Measurements from ENCODE around the gene GRIP2. TPM values are rescaled to one million over a fixed set of nuclear protein-coding genes. Genes with fewer than 3 reads are reported as not detected.

GRIP2 gene
- total RNA-seq, 2 experiments from 2014 or later = not detected

DNA sequence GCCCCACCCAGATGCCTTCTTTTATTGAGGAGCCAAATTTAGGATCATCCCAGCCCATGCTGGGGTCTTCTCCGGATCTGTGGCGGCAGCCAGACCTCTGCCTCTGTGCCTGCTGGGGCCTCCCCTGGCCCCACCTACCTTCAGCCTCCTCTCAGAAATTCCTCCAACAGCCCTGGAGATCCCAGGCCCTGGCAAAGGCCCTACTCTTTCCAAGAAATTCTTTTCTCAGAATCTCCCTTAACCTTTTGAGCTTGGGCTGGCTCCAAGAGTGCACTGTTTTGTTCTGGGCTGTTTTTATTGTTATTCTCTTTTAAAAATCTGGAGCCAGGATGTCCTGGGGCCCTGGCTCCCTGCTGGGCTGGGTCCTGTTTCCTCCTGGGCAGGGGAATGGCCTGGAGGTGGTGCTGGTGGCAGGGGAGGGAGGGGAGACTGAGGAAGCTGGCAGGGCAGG is 57.8 kb downstream of the GRIP2 start:
- Histone ChIP-seq H3K4me3 (ENCODE audit: low read length) (no peak overlapping the region), H3K9me3 (ENCODE audit: control insufficient read depth in 1 of 2, insufficient read depth in 1 of 2, low read length in 2 of 2) (no peaks in the 10 kb centered on the region), H3K27me3 (ENCODE audit: control insufficient read depth in 1 of 2, insufficient read depth in 2 of 2, low read length in 2 of 2) (no peaks in the 10 kb centered on the region), H3K4me1 (ENCODE audit: insufficient read depth, low read length) (no peaks in the 10 kb centered on the region), H3K36me3 (ENCODE audit: insufficient read depth, low read length) (peaks cover 86% of the 10 kb centered on the region), H3K27ac (ENCODE audit: low read depth in 1 of 2, low read length in 2 of 2) (no peak overlapping the region)
- CTCF ChIA-PET = no interaction called here
- no peak for ATAC-seq (ENCODE audit: poor library complexity)
- Mint-ChIP-seq H3K27me3 (no peaks in the 10 kb centered on the region), H3K4me3 (no peak overlapping the region), H3K27ac (no peak overlapping the region), H3K4me1 (ENCODE audit: low read depth) (no peaks in the 10 kb centered on the region), H3K36me3 (ENCODE audit: low read depth) (peaks cover 97% of the 10 kb centered on the region), H3K9me3 (no peaks in the 10 kb centered on the region)
- TF ChIP-seq CTCF (IDR thresholded peaks at IDR 0.05) = no peak
- POLR2A ChIA-PET = no interaction called here
- no peak for DNase-seq
- intact Hi-C loops (cut with DNase I, micrococcal nuclease) = no loop called here

DNA sequence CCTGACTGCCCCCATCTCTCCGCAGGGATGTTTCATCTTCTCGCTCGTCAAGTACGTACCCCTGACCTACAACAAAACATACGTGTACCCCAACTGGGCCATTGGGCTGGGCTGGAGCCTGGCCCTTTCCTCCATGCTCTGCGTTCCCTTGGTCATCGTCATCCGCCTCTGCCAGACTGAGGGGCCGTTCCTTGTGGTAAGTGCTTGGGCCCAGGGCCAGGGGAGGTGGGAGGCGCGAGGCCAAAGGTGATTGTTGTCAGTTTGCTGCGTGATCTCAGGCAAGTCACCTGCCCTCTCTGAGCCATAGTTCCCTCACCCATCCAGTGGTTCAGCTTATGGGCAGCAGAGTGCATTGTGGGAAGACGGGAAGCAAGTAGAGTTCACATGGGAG is 58.5 kb downstream of the GRIP2 start:
- no peak for TF ChIP-seq CTCF (IDR thresholded peaks at IDR 0.05)
- no peak for ATAC-seq (ENCODE audit: poor library complexity)
- no peak overlapping the region for H3K4me3 ChIP-seq (ENCODE audit: low read length)
- H3K9me3 Mint-ChIP-seq = no peaks in the 10 kb centered on the region
- no peaks in the 10 kb centered on the region for H3K27me3 Mint-ChIP-seq
- no peaks in the 10 kb centered on the region for H3K9me3 ChIP-seq (ENCODE audit: control insufficient read depth in 1 of 2, insufficient read depth in 1 of 2, low read length in 2 of 2)
- no peak overlapping the region for H3K4me3 Mint-ChIP-seq
- intact Hi-C loops (cut with DNase I, micrococcal nuclease) = no loop called here
- POLR2A ChIA-PET = no interaction called here
- no peak overlapping the region for H3K27ac ChIP-seq (ENCODE audit: low read depth in 1 of 2, low read length in 2 of 2)
- H3K36me3 Mint-ChIP-seq (ENCODE audit: low read depth) = peaks cover 95% of the 10 kb centered on the region
- CTCF ChIA-PET = no interaction called here
- no peaks in the 10 kb centered on the region for H3K4me1 ChIP-seq (ENCODE audit: insufficient read depth, low read length)
- H3K27ac Mint-ChIP-seq = no peak overlapping the region
- no peaks in the 10 kb centered on the region for H3K27me3 ChIP-seq (ENCODE audit: control insufficient read depth in 1 of 2, insufficient read depth in 2 of 2, low read length in 2 of 2)
- no peak for DNase-seq
- no peaks in the 10 kb centered on the region for H3K4me1 Mint-ChIP-seq (ENCODE audit: low read depth)
- H3K36me3 ChIP-seq (ENCODE audit: insufficient read depth, low read length) = peaks cover 93% of the 10 kb centered on the region

DNA sequence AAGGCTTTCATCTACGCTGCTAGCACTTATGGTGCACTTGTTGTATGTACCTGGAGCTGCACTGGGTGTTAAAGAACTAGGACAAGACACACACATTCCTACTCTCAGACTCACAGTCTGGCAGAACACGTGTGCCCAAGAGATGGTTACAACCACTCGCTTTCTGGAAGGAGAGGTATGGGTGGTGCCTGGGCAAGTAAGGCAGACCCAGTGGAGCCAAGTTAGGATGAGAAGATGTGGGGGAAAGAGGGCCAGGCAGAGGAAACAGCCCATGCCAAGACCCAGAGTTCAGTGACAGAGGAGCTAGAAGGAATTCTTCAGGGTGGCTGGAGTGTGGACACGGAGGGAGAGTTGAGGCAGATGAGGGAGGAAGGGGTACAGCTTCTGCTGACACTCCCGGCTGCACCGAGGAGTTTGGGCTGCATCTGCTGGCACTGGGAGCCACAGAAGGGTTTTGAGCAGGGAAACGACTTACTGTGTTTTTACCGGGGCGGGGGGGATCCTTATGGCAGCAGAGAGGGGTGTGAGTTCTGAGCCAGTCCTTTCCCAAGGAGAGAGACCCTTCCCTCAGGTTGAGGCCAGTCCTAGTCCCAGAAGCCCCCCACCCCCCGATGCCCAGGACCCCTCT is 59.0 kb downstream of the GRIP2 start:
- TF ChIP-seq CTCF (IDR thresholded peaks at IDR 0.05) = no peak
- CTCF ChIA-PET = no interaction called here

More for the DNA sequence above, 59.0 kb downstream of the GRIP2 start:
- Mint-ChIP-seq H3K4me1 (ENCODE audit: low read depth) (no peaks in the 10 kb centered on the region), H3K4me3 (no peak overlapping the region), H3K9me3 (no peaks in the 10 kb centered on the region), H3K27ac (no peak overlapping the region), H3K27me3 (no peaks in the 10 kb centered on the region), H3K36me3 (ENCODE audit: low read depth) (peaks cover 92% of the 10 kb centered on the region)
- intact Hi-C loops (cut with DNase I, micrococcal nuclease) = no loop called here
- POLR2A ChIA-PET = no interaction called here
- no peak for DNase-seq
- Histone ChIP-seq H3K4me1 (ENCODE audit: insufficient read depth, low read length) (no peaks in the 10 kb centered on the region), H3K4me3 (ENCODE audit: low read length) (no peak overlapping the region), H3K27me3 (ENCODE audit: control insufficient read depth in 1 of 2, insufficient read depth in 2 of 2, low read length in 2 of 2) (no peaks in the 10 kb centered on the region), H3K36me3 (ENCODE audit: insufficient read depth, low read length) (peaks cover 94% of the 10 kb centered on the region), H3K27ac (ENCODE audit: low read depth in 1 of 2, low read length in 2 of 2) (no peak overlapping the region), H3K9me3 (ENCODE audit: control insufficient read depth in 1 of 2, insufficient read depth in 1 of 2, low read length in 2 of 2) (no peaks in the 10 kb centered on the region)
- ATAC-seq (ENCODE audit: poor library complexity) = no peak
